T47D (cell line): Measurements from ENCODE around the gene TBX10.

Source experiments
- DNase-seq, 2 experiments: peaks; one replicate each; pipeline versions ENCODE4 v3.0.0 to v3.0.0-alpha.2; 2011 to 2012; ENCODE audit warnings: low read depth in 1 of 2, low spot score in 1 of 2
- JUND ChIP-seq: IDR thresholded peaks from 2 replicates; pipeline ENCODE4 v1.6.1; 2012; ENCODE audit warnings: low read depth
- in situ Hi-C: cut with HindIII; loops from 2 replicates; pipeline ENCODE4 v1.10.0; 2016; ENCODE audit warnings: low sequenced_read_pairs, low pct_unique_long_range_greater_than_20kb

Gene TBX10

DNA sequence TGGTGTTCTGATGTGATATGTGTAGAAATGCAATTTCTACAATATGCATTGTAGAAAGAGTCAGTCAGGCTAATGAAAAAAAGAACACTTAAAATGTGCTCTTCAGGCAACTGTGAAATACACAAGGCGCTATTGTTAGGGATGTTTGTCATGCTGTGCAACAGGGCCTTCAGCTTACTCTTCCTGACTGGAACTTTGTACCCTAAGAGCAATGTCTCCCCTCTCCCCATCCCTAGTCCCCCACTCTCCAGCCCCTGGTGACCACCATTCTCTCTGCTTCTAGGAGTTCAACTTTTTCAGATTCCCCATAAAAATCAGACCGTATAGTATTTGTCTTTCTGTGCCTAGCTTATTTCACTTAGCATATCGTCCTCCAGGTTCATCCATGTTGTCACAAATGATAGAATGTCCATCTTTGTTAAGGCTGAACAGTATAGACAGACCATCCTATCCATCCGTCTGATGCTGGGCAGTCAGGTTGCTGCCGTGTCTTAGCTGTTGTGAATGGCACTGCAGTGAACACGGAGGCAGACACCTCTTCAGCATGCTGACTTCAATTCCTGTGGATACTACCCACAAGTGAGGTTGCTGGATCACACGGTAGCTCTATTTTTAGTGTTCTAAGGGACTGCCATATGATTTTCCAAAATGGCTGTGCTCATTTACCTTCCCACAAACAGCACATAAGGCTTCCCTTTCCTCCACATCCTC lies 22.2 kb downstream of the TBX10 start:
- in situ Hi-C loops, result no loop called here
- TF ChIP-seq JUND, result no peak

DNA sequence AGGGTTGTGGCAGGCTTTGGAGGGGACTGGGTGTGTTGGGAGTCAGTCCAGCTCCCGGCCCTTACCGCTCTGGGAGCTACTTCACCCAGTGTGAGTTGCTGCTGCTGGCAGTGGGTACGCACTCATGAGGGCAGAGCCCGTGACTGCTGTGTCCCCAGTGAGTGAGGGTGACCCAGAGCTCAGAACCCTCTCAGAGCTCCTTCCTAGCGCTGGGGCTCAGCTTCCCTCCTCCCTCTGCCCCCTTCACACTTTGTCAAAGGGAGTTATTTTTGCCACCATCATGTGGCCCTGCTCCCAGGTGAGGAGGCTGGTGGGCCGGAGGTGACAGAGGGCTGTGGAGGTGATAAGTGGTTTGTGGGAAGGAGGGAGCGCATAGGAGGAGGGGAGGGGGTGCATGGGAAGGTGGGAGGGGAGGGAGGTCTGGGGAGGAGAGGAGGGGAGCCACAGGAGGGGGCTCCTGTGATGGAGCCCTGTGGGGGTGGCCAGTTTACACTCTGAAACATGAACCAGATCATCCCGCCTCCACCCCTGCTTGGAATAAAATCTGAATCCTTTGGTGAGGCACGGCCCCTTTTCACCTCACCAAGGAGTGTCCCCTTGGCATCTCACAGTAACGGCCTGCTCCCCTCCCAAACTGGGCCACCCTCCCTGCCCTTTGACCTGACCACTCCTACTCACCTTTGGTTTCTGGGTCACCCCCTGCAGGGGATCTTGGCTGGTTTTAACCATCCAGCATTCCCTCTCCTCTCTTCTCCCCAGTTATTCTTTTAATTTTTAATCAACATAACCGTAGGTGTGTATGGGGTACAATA lies 22.9 kb downstream of the TBX10 start:
- in situ Hi-C loops, result no loop called here
- no peak for TF ChIP-seq JUND
- DNase-seq, result no peak

More for the DNA sequence above, 22.2 kb downstream of the TBX10 start:
- DNase-seq, result no peak

DNA sequence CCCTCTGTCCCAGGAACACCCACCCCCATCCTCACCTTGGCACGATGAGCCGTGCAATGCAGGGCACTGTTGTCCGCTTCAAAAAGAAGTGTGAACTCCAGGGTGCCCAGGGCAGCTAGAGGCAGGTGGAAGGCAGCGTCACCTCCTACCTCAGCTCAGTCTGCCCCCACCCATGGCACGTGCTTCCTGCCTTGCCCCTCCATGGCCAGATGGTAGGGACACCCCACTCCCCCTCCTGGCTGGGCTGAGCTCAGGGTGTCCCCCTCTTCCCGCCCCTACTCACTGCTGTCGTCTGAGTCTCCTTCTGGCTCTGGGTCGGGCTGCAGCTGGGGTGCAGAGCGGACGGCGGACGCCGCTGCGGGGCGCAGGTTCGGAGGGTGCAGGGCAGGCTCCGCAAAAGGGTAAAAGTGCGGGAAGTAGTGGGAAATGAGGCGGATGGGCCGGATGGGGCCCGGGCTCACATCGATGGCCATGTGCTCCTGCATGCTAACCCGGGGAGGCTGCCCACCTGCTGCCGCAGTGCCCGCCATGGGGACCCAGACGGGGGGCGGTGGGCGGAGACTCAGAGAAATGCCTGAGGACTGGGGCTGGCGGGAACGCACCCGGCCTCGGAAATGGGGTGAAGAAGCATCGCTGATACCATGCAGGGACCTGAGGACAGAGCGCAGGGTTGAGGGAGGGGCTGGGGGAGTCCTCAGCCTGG lies 23.7 kb downstream of the TBX10 start:
- no peak for TF ChIP-seq JUND
- DNase-seq, result no peak
- in situ Hi-C loops, result no loop called here

DNA sequence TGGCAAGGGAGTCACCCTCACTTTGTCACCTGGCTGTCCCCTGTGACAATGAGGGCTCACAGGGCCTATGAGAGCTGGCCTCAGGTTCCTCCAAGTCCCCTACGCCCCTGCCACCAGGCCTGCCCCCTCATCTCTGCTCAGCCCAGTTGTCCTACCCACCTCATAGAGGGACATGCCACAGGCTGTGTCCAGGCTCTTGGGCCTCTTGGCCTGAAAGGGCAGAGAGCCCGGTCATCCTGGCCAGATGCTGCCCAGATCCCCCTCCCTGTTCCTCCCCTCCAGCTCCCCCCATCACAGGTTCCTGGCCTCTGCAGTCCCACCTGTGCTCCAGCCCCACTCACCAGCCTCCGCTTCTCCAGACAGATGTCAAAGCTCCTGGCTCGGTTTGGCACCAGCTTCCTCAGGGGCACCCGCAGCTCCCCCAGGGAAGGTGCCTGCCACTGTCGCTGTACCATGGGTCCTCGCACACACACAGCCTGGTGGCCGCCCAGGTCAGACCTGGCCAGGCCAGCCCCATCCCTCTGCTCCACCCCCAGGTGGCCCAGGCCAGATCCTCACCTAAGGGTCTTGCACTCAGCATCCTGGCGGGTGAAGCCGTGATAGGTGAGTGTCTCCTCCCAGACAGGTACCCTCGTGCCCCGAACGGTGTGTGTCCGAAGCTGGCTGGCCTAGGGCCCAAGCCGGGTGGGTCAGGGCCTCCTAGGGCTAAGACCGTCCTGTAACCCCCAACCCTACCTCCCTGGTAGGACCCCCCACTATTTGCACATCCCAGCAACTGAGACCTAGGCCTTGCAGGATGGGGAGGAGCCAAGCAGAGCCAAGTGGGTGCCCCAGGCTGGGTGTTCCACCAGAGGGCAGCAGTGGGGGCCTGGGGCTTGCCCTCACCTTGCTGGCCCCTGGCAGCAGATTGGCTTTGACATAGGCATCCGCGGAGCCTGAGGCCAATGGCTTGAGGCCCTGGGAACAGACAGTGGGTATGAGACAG lies 24.5 kb downstream of the TBX10 start:
- in situ Hi-C loops, result no loop called here

DNA sequence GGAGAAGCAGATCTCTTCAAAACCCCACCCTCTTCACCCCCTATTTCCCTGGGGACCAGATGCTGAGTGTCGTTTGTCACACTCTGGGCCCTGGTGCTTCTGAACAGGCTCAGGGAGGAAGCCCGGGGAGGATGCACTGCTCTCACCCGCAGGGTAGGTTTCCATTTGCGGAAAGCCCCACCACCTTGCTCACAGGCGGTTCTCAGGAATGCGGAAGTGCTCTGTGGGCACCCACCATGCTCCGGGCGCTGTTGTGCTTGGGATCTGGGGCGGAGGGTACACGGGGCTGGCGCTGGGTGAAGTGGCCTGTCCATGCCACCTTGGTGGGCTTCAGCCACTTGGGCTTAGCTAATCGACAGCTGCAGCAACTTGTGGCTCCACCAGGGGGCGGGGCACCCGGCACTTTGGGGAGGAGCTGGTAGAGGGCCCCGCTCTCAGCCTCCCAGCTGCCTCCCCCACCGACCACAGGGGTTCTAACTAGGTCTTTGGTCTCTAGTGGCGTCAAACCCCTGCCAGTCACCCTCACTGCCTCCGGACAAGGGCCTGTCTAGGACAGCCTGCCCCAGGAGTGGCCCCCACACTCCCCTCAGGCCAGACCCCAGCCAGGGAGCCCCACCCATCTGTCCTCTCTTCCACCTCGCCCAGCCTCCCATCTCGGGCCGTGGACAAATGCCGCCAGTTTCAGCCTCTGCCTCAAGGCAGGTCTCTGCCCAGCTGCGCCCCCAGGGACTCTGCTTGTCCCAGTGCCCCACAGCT lies 25.4 kb downstream of the TBX10 start:
- no peak for TF ChIP-seq JUND
- DNase-seq, result peak in 1 of 2 experiments; percentile 74
- in situ Hi-C loops, result no loop called here

More for the DNA sequence above, 24.5 kb downstream of the TBX10 start:
- no peak for TF ChIP-seq JUND
- DNase-seq, result peak in 1 of 2 experiments; percentile 65

DNA sequence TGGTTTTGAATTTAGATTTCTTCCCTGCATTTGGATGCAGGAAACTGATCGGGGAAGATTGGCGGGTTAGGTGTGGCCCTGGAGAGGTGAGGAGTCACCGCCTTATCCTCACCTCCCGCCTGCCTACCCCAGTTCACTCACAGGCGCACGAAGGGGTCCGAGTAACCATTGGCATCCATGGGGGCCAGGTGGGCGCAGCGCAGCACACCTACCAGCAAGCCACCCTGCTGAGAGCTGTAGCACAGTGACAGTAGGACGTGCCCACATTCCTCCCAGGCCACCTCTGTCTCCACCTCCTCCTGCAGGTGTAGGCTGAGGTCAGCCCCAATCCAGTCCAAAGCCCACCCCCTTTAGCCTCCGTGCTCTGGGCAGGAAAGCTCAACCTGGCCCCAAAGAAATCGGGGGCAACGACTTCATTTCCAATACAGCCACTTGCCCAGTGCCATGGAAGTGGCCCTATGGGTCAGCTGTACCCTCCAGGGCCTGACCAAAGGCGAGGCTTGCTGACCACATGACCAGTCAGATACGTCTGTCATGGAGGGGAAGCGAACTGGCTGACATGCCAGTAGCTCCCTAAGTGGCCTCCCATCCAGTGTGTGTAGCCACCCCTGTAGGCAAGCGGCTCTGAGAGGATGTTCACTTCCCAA lies 26.1 kb downstream of the TBX10 start:
- no peak for DNase-seq
- no peak for TF ChIP-seq JUND
- in situ Hi-C loops, result no loop called here

DNA sequence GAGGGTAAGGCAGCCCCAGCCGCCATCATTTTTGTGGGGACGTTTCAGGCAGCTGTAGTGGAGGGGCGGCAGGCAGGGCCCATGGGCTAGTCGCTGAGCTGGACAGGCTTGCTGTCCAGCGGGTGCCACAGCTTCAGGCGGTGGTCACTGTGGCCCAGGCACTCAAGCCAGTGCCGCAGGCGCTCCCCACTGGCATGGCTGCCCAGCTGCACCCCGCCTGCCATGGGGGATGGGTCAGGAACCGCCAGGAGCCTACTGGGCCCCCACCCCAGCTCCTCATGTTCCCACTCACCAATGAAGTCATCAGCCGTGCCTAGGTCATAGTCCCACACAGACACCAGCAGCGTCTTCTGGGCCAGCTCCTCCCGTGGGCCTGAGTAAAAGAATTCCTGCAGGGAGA lies 26.8 kb downstream of the TBX10 start:
- TF ChIP-seq JUND, result no peak
- in situ Hi-C loops, result no loop called here
- no peak for DNase-seq

DNA sequence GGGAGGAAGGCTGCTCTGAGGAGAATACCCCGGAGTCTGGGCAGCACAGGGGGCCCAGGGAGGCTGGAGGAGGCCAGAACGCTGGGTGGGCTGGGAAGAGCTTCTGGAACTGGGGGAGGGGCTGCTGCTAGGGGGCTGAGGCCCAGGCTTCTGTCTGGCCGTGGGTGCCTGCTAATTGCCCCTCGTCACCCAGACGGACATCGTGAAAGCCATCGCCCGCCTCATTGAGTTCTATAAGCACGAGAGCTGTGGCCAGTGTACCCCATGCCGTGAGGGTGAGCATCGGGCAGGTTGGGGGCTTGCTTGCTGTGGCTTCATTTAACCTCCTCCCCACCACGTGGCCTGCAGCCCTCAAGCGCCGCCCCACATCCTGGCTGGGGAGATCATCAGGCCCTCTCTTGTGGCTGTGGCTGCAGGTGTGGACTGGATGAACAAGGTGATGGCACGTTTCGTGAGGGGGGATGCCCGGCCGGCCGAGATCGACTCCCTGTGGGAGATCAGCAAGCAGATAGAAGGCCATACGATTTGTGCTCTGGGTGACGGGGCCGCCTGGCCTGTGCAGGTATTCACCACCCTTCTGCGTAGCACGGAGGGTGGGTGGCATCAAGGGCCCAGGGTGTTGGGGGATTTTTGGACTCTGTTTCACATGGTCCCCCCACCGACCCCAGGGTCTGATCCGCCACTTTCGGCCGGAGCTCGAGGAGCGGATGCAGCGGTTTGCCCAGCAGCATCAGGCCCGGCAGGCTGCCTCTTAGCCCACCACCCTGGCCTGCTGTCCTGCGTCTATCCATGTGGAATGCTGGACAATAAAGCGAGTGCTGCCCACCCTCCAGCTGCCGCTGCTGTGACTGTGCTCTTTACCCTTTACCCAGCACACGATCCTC lies 27.6 kb downstream of the TBX10 start:
- in situ Hi-C loops, result no loop called here
- DNase-seq, result no peak
- no peak for TF ChIP-seq JUND

DNA sequence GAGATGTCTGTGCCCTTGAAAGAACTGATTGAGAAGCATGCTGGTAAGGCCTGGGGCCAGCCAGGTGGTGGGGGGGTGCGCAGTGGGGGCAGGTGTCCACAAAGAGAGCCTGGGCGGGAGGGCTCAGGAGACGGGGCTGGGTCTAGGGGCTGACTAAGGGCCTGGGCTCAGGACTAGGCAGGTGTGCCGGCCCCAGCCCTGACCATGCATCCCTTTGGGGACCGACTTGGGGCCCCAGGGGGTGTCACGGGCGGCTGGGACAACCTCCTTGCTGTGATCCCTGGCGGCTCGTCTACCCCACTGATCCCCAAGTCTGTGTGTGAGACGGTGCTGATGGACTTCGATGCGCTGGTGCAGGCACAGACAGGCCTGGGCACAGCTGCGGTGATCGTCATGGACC lies 28.4 kb downstream of the TBX10 start:
- in situ Hi-C loops, result no loop called here
- no peak for TF ChIP-seq JUND
- no peak for DNase-seq

DNA sequence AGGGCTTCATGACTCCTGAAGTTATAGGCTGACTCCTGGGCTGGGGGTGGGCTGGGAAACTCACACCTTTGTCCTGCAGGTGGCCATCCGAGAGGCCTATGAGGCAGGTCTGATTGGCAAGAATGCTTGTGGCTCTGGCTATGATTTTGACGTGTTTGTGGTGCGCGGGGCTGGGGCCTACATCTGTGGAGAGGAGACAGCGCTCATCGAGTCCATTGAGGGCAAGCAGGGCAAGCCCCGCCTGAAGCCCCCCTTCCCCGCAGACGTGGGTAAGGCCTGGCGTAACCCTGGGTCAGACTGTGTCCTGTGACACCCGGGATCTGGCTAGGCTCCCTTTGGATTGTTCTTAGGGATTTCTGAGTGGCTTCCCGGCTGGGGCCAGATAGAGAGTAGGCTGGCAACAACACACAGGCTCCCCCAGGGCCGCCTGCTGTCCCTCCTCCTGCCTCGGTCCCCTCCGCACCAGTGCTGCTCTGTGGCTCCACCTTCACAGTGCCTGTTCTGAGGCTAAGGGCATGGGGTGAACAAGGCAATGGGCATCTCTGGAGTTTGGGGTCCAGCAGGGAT lies 29.2 kb downstream of the TBX10 start:
- no peak for DNase-seq
- no peak for TF ChIP-seq JUND
- in situ Hi-C loops, result no loop called here
